H1 (cell line): ENCODE results near the gene NXPH1. TPM values are rescaled to one million over a fixed set of nuclear protein-coding genes. Genes with fewer than 3 reads are reported as not detected.

Experiments
- CTCF ChIA-PET: fragments of 300-600 bp; sonication (Branson Sonifier 250); formaldehyde crosslinking; loops from one replicate; lab custom pipeline; 2021; ENCODE audit not compliant: partially characterized antibody; lab: Charles Lee
- POLR2A ChIA-PET: fragments of 300-600 bp; sonication (Branson Sonifier 250); formaldehyde crosslinking; loops from one replicate; lab custom pipeline; 2021; ENCODE audit warnings: inconsistent platforms; ENCODE audit not compliant: partially characterized antibody; lab: Charles Lee
- DNase-seq, 2 experiments: peaks; one replicate each; pipeline versions ENCODE4 v3.0.0 to v3.0.0-alpha.2; 2010 to 2022; ENCODE audit warnings: low spot score in 2 of 2, low read depth in 1 of 2, mixed read lengths in 1 of 2
- FAIRE-seq: peaks from 2 replicates; lab custom pipeline; 2011; peaks lifted over from hg19 to GRCh38; lab: Jason Lieb, UNC
- H2AFZ ChIP-seq: 2 replicates; pipeline ENCODE4 v1.8.1; 2012; ENCODE audit warnings: low read length, inconsistent platforms
- H2AK5ac ChIP-seq: 2 replicates; pipeline ENCODE4 v1.6.1; 2013; ENCODE audit warnings: low read depth, low read length
- H2BK120ac ChIP-seq: replicated peaks from 2 replicates; pipeline ENCODE3; 2013; ENCODE audit warnings: low read depth, low read length, inconsistent platforms
- H2BK12ac ChIP-seq: 2 replicates; pipeline ENCODE4 v1.6.1; 2013; ENCODE audit warnings: low read depth, low read length
- H2BK15ac ChIP-seq: 2 replicates; pipeline ENCODE4 v1.6.1; 2013; ENCODE audit warnings: low read length
- H2BK20ac ChIP-seq: 2 replicates; pipeline ENCODE4 v1.6.1; 2013; ENCODE audit warnings: low read length
- H2BK5ac ChIP-seq: 2 replicates; pipeline ENCODE4 v1.6.1; 2013; ENCODE audit warnings: low read depth, low read length
- H3K14ac ChIP-seq: 2 replicates; pipeline ENCODE4 v1.6.1; 2013; ENCODE audit warnings: inconsistent platforms; ENCODE audit not compliant: insufficient read length
- H3K18ac ChIP-seq: 2 replicates; pipeline ENCODE4 v1.6.1; 2013; ENCODE audit warnings: low read length; ENCODE audit errors: extremely low read depth
- H3K23ac ChIP-seq: 2 replicates; pipeline ENCODE4 v1.6.1; 2013; ENCODE audit warnings: inconsistent platforms; ENCODE audit not compliant: insufficient read length
- H3K23me2 ChIP-seq: 2 replicates; pipeline ENCODE4 v1.6.1; 2013; ENCODE audit warnings: low read depth, low read length
- H3K27ac ChIP-seq: 2 replicates; pipeline ENCODE4 v1.6.1; 2011; ENCODE audit warnings: low read depth, low read length, inconsistent platforms
- H3K27me3 ChIP-seq, 4 experiments: replicated peaks in 1 of 4; 1 replicate in 1 of 4; 2 replicates in 3 of 4; pipeline versions ENCODE4 v1.6.1 to v1.8.1; 2011 to 2013; ENCODE audit warnings: low read length in 3 of 4, mild to moderate bottlenecking in 3 of 4, inconsistent platforms in 2 of 4, mixed read lengths in 2 of 4, moderate library complexity in 1 of 4; ENCODE audit not compliant: control insufficient read depth in 3 of 4, insufficient read depth in 3 of 4; ENCODE audit errors: extremely low read depth in 1 of 4
- H3K36me3 ChIP-seq, 4 experiments: 2 replicates each; pipeline versions ENCODE4 v1.6.1 to v1.8.1; 2011 to 2013; ENCODE audit warnings: mild to moderate bottlenecking in 4 of 4, low read length in 3 of 4, moderate library complexity in 2 of 4, control low read depth in 1 of 4, inconsistent platforms in 1 of 4; ENCODE audit not compliant: insufficient read depth in 4 of 4, control insufficient read depth in 2 of 4
- H3K4ac ChIP-seq: replicated peaks from 2 replicates; pipeline ENCODE3; 2013; ENCODE audit warnings: low read length, low read depth, mixed read lengths, inconsistent platforms; ENCODE audit not compliant: insufficient read length
- H3K4me1 ChIP-seq, 4 experiments: replicated peaks in 1 of 4; 1 replicate in 1 of 4; 2 replicates in 3 of 4; pipeline versions ENCODE4 v1.6.1 to v1.8.1; 2011 to 2013; ENCODE audit warnings: low read length in 3 of 4, inconsistent platforms in 2 of 4, mixed read lengths in 1 of 4; ENCODE audit not compliant: insufficient read depth in 4 of 4, control insufficient read depth in 3 of 4
- H3K4me2 ChIP-seq, 2 experiments: 2 replicates each; pipeline versions ENCODE4 v1.6.1 to v1.8.1; 2011 to 2013; ENCODE audit warnings: low read depth in 2 of 2, low read length in 2 of 2, control low read depth in 1 of 2, inconsistent platforms in 1 of 2, mild to moderate bottlenecking in 1 of 2; ENCODE audit not compliant: insufficient read depth in 1 of 2
- H3K4me3 ChIP-seq, 4 experiments: fragments of 200-600, 300-600 bp in 1 of 4; sonication (generic), shearing (Covaris generic), sonication (Bioruptor Twin) in 1 of 4; 2 replicates each; pipeline versions ENCODE4 v1.5.1 to v1.8.1; 2011 to 2016; ENCODE audit warnings: low read length in 4 of 4, low read depth in 3 of 4, control low read depth in 2 of 4, inconsistent platforms in 2 of 4, mild to moderate bottlenecking in 2 of 4, mixed read lengths in 1 of 4, moderate library complexity in 1 of 4; ENCODE audit not compliant: insufficient read depth in 2 of 4; ENCODE audit errors: extremely low read depth in 1 of 4
- H3K56ac ChIP-seq: replicated peaks from 2 replicates; pipeline ENCODE3; 2013; ENCODE audit warnings: low read depth, mild to moderate bottlenecking, mixed read lengths, low read length, inconsistent platforms; ENCODE audit not compliant: insufficient read length
- H3K79me1 ChIP-seq: 2 replicates; pipeline ENCODE4 v1.6.1; 2013; ENCODE audit warnings: low read depth, low read length, control low read depth
- H3K79me2 ChIP-seq, 2 experiments: 2 replicates each; pipeline versions ENCODE4 v1.6.1 to v1.8.1; 2012 to 2013; ENCODE audit warnings: low read length in 2 of 2, mild to moderate bottlenecking in 2 of 2, inconsistent platforms in 1 of 2; ENCODE audit not compliant: insufficient read depth in 2 of 2, control insufficient read depth in 1 of 2
- H3K9ac ChIP-seq, 4 experiments: replicated peaks in 1 of 4; 1 replicate in 1 of 4; 2 replicates in 3 of 4; pipeline versions ENCODE4 v1.6.1 to v1.8.1; 2011 to 2013; ENCODE audit warnings: low read depth in 3 of 4, low read length in 3 of 4, control low read depth in 2 of 4, mild to moderate bottlenecking in 2 of 4, moderate library complexity in 2 of 4, inconsistent platforms in 1 of 4; ENCODE audit errors: extremely low read depth in 1 of 4
- H3K9me3 ChIP-seq, 2 experiments: 2 replicates each; pipeline versions ENCODE4 v1.6.1 to v1.8.1; 2012 to 2013; ENCODE audit warnings: mild to moderate bottlenecking in 2 of 2, moderate library complexity in 2 of 2, control low read depth in 1 of 2, inconsistent platforms in 1 of 2, low read depth in 1 of 2, low read length in 1 of 2, mixed read lengths in 1 of 2; ENCODE audit not compliant: insufficient read depth in 2 of 2
- H4K20me1 ChIP-seq, 2 experiments: replicated peaks in 1 of 2; 2 replicates each; pipeline versions ENCODE3 to v1.8.1; 2011 to 2013; ENCODE audit warnings: inconsistent platforms in 2 of 2, low read length in 2 of 2, mild to moderate bottlenecking in 1 of 2; ENCODE audit not compliant: insufficient read depth in 2 of 2, control insufficient read depth in 1 of 2
- H4K5ac ChIP-seq: 2 replicates; pipeline ENCODE4 v1.6.1; 2013; ENCODE audit warnings: low read length, low read depth, mixed read lengths, inconsistent platforms; ENCODE audit not compliant: insufficient read length
- H4K8ac ChIP-seq: 2 replicates; pipeline ENCODE4 v1.8.0; 2013; ENCODE audit warnings: mild to moderate bottlenecking, moderate library complexity, low read length, inconsistent platforms; ENCODE audit not compliant: insufficient read depth; ENCODE audit errors: extremely low read depth
- H4K91ac ChIP-seq: replicated peaks from 2 replicates; pipeline ENCODE3; 2013; ENCODE audit warnings: low read length, mixed read lengths, inconsistent platforms; ENCODE audit not compliant: insufficient read length
- CTCF ChIP-seq, 3 experiments: IDR thresholded peaks; 1 replicate in 2 of 3; 2 replicates in 1 of 3; pipeline versions ENCODE4 v1.5.1 to v1.6.1; 2011; ENCODE audit warnings: low read length in 3 of 3, mild to moderate bottlenecking in 3 of 3, inconsistent platforms in 2 of 3, low read depth in 1 of 3, moderate library complexity in 1 of 3; ENCODE audit not compliant: insufficient read depth in 1 of 3; ENCODE audit errors: control extremely low read depth in 1 of 3
- JUN ChIP-seq: IDR thresholded peaks from 2 replicates; pipeline ENCODE4 v1.6.1; 2011; ENCODE audit warnings: low read depth, mild to moderate bottlenecking, improper control_type of control experiment, low read length
- RAD21 ChIP-seq, 2 experiments: IDR thresholded peaks in 1 of 2; conservative IDR thresholded peaks in 1 of 2; 2 replicates each; pipeline ENCODE4 v1.6.1; 2011; ENCODE audit warnings: low read depth in 2 of 2, low read length in 2 of 2, improper control_type of control experiment in 1 of 2, inconsistent platforms in 1 of 2, mild to moderate bottlenecking in 1 of 2, moderate library complexity in 1 of 2
- polyA plus RNA-seq, 7 experiments: library from polyadenylated mRNA; depleted of rRNA in 3 of 7; stranded (reverse) in 5 of 7; unstranded in 2 of 7; fragments of >200 nt in 5 of 7; fragments of 200-250 nt in 2 of 7; gene quantifications; 1 replicate in 5 of 7; 2 replicates in 1 of 7; 4 replicates in 1 of 7; pipeline versions ENCODE4 v1.2.1 to v1.2.3, GENCODE V29; 2011 to 2013; ENCODE audit warnings: missing spikeins in 2 of 7, mixed read lengths in 2 of 7
- total RNA-seq: library from RNA; stranded (reverse); fragmentation: NEBNext Ultra II Directional; extraction: Animal tissue kit (Norgen Biotek cat#: 25700); gene quantifications from 2 replicates; pipeline ENCODE4 v1.2.1, GENCODE V29; 2021

Gene NXPH1
- total and polyA plus RNA-seq, 2 of the 8 experiments (the other 6 are each of a cell fraction or from before 2014, with no cell fraction given) = 0.14 to 1.0 TPM

DNA sequence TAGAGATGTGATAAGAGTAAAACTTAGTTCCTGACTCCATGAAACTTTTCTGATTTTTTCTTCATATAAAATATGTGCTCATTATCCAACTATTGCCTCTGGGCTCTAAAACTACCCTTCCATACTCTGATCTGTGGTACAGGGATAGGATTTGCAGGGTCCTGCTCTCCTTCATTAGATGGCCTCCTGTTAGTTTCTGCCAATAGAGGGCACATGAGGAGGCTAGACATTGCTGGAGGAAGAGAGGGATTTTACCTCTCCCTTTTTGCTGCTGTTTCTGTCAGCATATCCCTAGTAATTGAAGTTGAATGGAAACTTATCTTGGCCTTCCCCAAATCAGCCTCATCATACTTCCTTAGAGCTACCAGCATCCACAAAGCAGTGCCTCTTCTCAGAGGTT lies 269.4 kb downstream of the NXPH1 start:
- H3K4me1 ChIP-seq = no peaks in the 10 kb centered on the region
- no peaks in the 10 kb centered on the region for H4K20me1 ChIP-seq
- CTCF ChIA-PET = interaction anchor here (0.6 to 1.9 kb wide), 7 partner anchors 13 to 285 kb away, joined by 3 to 7 read pairs (median 3); no protein-coding TSS in a partner anchor
- H3K23ac ChIP-seq = no peak overlapping the region
- H4K91ac ChIP-seq = no peak overlapping the region
- no peaks in the 10 kb centered on the region for H3K79me1 ChIP-seq
- H4K5ac ChIP-seq = no peak overlapping the region
- H3K56ac ChIP-seq = no peak overlapping the region
- H3K27ac ChIP-seq = no peak overlapping the region
- POLR2A ChIA-PET = no interaction called here
- H3K14ac ChIP-seq = no peak overlapping the region
- H3K27me3 ChIP-seq = no peaks in the 10 kb centered on the region
- DNase-seq (no peak), FAIRE-seq (no peak)
- no peaks in the 10 kb centered on the region for H3K23me2 ChIP-seq
- no peak overlapping the region for H3K4ac ChIP-seq
- H3K18ac ChIP-seq = no peak overlapping the region
- H3K79me2 ChIP-seq = no peaks in the 10 kb centered on the region
- H2AFZ ChIP-seq = no peak overlapping the region
- H3K4me2 ChIP-seq = no peak overlapping the region
- no peak overlapping the region for H2AK5ac ChIP-seq
- TF ChIP-seq JUN (no peak), RAD21 (IDR thresholded peaks at IDR 0.05 in 1 of 2, conservative IDR thresholded peaks at IDR 0.05 in 1 of 2; ENCODE audit: low read depth in 2 of 2, low read length in 2 of 2) (peak; percentile 35 to 53; a peak in 3 of 4 replicates), CTCF (IDR thresholded peaks at IDR 0.05; ENCODE audit: control extremely low read depth in 1 of 3, insufficient read depth in 1 of 3, low read depth in 1 of 3, low read length in 3 of 3) (peak in 2 of 3 experiments; percentile 37 to 56; a peak in 3 of 4 replicates)
- no peak overlapping the region for H2BK12ac ChIP-seq
- no peak overlapping the region for H3K9ac ChIP-seq
- H3K4me3 ChIP-seq = no peak overlapping the region
- H2BK120ac ChIP-seq = no peak overlapping the region
- H3K36me3 ChIP-seq = no peaks in the 10 kb centered on the region
- H2BK20ac ChIP-seq = no peak overlapping the region
- no peaks in the 10 kb centered on the region for H3K9me3 ChIP-seq
- H4K8ac ChIP-seq = no peak overlapping the region
- no peak overlapping the region for H2BK5ac ChIP-seq
- no peak overlapping the region for H2BK15ac ChIP-seq
